A673 (cell line): ENCODE measurements around the gene THSD4. TPM values are rescaled to one million over a fixed set of nuclear protein-coding genes. Genes with fewer than 3 reads are reported as not detected.

ENCODE experiments used
- BruUV-seq: library from RNA; stranded (reverse); fragments of 400-500 nt; replicated peaks from 2 replicates; lab custom pipeline; 2021; lab: Mats Ljungman, UMichigan
- CTCF ChIA-PET: fragments of 300-600 bp; sonication (Branson Sonifier 250); formaldehyde crosslinking; loops from one replicate; lab custom pipeline; 2022; ENCODE audit warnings: antibody characterized with exemption; lab: Charles Lee
- POLR2A ChIA-PET: fragments of 300-600 bp; sonication (Branson Sonifier 250); formaldehyde crosslinking; loops from one replicate; lab custom pipeline; 2022; ENCODE audit warnings: antibody characterized with exemption; ENCODE audit not compliant: low non-redundant PET; lab: Charles Lee
- DNase-seq: peaks from one replicate; pipeline ENCODE4 v3.0.0-alpha.2; 2015; ENCODE audit warnings: low spot score
- H3K27ac ChIP-seq: fragments of 200-600 bp; sonication (generic); 2 replicates; pipeline ENCODE4 v1.5.1; 2016; ENCODE audit warnings: mixed run types, low read depth, mild to moderate bottlenecking, mixed read lengths, antibody characterized with exemption, low read length; ENCODE audit not compliant: poor library complexity, severe bottlenecking
- H3K27me3 ChIP-seq: fragments of 200-600 bp; sonication (generic); replicated peaks from 2 replicates; pipeline ENCODE4 v1.6.1; 2017; ENCODE audit warnings: mixed run types, low read depth, mild to moderate bottlenecking, mixed read lengths, antibody characterized with exemption, low read length; ENCODE audit not compliant: insufficient read depth, poor library complexity
- H3K36me3 ChIP-seq: fragments of 200-600 bp; sonication (generic); 2 replicates; pipeline ENCODE4 v1.6.1; 2016; ENCODE audit warnings: mixed run types, mild to moderate bottlenecking, mixed read lengths, antibody characterized with exemption, low read length; ENCODE audit not compliant: insufficient read depth, poor library complexity, severe bottlenecking
- H3K4me1 ChIP-seq: fragments of 200-600 bp; sonication (generic); 2 replicates; pipeline ENCODE4 v1.6.1; 2017; ENCODE audit warnings: mixed run types, mild to moderate bottlenecking, mixed read lengths, antibody characterized with exemption, low read length; ENCODE audit not compliant: insufficient read depth, poor library complexity, severe bottlenecking
- H3K4me3 ChIP-seq: fragments of 200-600 bp; sonication (generic); 2 replicates; pipeline ENCODE4 v1.5.1; 2016; ENCODE audit warnings: low read depth, mixed run types, mild to moderate bottlenecking, mixed read lengths, low read length; ENCODE audit not compliant: poor library complexity, severe bottlenecking
- H3K9me3 ChIP-seq: fragments of 200-600 bp; sonication (generic); 2 replicates; pipeline ENCODE4 v1.6.1; 2016; ENCODE audit warnings: mixed run types, low read depth, mild to moderate bottlenecking, mixed read lengths, antibody characterized with exemption, low read length; ENCODE audit not compliant: poor library complexity, severe bottlenecking
- EZH2 ChIP-seq: fragments of 200-600 bp; sonication (generic); IDR thresholded peaks from 2 replicates; pipeline ENCODE4 v1.6.1; 2017; ENCODE audit warnings: borderline replicate concordance, low read depth, mild to moderate bottlenecking, mixed read lengths, antibody characterized with exemption, low read length; ENCODE audit not compliant: poor library complexity, severe bottlenecking
- intact Hi-C: fragments of 100-400 bp; cut with micrococcal nuclease; formaldehyde crosslinking; loops from one replicate; pipeline ENCODE4 v1.10.0; 2022; ENCODE audit not compliant: unreplicated experiment
- total RNA-seq: library from RNA; stranded (reverse); gene quantifications from 2 replicates; pipeline ENCODE4 v1.2.3, GENCODE V29; 2021
- TF ChIP-seq, protein P1 (sequence below): fragments of 300-800, 200-600 bp; sonication (generic); conservative IDR thresholded peaks from 2 replicates; pipeline ENCODE4 v1.5.1; 2017; ENCODE audit warnings: low read depth, mild to moderate bottlenecking, antibody characterized with exemption, low read length, moderate library complexity, mixed read lengths

THSD4 gene
- total RNA-seq, 1 experiment from 2014 or later, result 2.4 TPM

DNA sequence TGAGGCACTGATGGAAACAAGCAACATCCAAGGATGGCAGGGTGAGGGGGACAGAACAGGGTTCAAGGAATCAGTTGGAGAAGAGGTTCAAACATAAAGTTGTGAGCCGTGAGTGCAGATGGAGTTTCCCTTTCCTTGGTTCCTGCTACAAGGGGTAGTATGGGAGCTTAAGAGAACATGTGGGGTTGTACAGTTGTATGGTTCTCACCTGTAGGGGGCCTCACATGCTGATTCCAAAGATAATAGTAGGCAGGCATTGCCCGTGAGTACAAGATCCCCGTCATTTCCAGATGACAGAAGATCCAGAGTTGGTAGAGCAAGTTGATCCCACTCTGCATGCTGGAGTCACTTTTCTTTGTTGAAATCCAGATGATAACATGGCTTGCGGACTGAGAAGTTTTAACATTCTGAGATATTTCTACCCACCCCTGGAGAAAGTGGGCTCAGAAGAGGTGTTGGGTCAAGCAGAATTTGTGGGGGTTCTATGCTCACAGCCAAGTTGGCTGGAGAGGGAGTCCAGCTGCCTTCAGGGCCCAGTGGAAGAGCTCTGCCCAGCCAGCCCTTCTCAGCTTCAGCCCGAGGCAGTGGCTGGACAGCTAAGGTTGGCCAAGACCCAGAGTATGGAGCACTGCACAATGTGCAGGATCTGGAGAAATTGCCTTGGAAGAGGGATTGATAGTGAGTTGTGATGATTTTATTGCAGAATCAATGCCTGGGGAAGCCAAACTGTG, 141.8 kb downstream of the THSD4 start:
- ChIA-PET POLR2A (no interaction called here), CTCF (no interaction called here)
- no peaks in the 10 kb centered on the region for H3K36me3 ChIP-seq
- no peak for DNase-seq
- H3K4me3 ChIP-seq, result no peak overlapping the region
- H3K27ac ChIP-seq, result no peak overlapping the region
- no TSS peak for BruUV-seq
- TF ChIP-seq, protein P1, sequence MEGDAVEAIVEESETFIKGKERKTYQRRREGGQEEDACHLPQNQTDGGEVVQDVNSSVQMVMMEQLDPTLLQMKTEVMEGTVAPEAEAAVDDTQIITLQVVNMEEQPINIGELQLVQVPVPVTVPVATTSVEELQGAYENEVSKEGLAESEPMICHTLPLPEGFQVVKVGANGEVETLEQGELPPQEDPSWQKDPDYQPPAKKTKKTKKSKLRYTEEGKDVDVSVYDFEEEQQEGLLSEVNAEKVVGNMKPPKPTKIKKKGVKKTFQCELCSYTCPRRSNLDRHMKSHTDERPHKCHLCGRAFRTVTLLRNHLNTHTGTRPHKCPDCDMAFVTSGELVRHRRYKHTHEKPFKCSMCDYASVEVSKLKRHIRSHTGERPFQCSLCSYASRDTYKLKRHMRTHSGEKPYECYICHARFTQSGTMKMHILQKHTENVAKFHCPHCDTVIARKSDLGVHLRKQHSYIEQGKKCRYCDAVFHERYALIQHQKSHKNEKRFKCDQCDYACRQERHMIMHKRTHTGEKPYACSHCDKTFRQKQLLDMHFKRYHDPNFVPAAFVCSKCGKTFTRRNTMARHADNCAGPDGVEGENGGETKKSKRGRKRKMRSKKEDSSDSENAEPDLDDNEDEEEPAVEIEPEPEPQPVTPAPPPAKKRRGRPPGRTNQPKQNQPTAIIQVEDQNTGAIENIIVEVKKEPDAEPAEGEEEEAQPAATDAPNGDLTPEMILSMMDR, result 0 out of 2 replicates have a peak, but pooled peaks have one; percentile 15
- no peak for TF ChIP-seq EZH2
- intact Hi-C loops, result no loop called here
- peaks cover 13% of the 10 kb centered on the region for H3K4me1 ChIP-seq
- no peaks in the 10 kb centered on the region for H3K27me3 ChIP-seq
- no peaks in the 10 kb centered on the region for H3K9me3 ChIP-seq

DNA sequence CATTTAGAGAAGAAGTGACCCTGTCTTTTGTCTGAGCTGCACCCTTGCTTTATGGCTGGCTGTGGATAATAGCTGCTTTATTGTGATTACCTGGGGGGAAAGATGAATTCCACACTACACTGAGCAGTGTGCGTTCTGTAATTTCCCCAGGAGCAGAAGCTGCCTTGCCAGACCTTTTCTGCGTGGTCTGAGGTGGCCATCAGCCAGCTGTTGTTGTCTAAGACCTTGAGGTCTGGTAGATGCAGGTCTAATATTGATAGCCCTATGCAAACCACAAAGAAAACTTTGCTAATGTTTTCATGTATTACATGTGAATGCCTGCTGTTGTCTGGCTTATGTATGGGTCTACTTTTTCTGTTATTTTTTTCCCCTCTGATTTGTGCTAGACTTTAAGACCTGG, 144.6 kb downstream of the THSD4 start:
- H3K4me1 ChIP-seq, result peaks cover 17% of the 10 kb centered on the region
- ChIA-PET POLR2A (no interaction called here), CTCF (no interaction called here)
- DNase-seq, result no peak
- no peak overlapping the region for H3K4me3 ChIP-seq
- H3K36me3 ChIP-seq, result no peaks in the 10 kb centered on the region
- H3K9me3 ChIP-seq, result no peaks in the 10 kb centered on the region
- no peak overlapping the region for H3K27ac ChIP-seq
- no peaks in the 10 kb centered on the region for H3K27me3 ChIP-seq
- TF ChIP-seq EZH2, result no peak
- TF ChIP-seq, protein P1, result no peak
- no TSS peak for BruUV-seq
- intact Hi-C loops, result no loop called here

DNA sequence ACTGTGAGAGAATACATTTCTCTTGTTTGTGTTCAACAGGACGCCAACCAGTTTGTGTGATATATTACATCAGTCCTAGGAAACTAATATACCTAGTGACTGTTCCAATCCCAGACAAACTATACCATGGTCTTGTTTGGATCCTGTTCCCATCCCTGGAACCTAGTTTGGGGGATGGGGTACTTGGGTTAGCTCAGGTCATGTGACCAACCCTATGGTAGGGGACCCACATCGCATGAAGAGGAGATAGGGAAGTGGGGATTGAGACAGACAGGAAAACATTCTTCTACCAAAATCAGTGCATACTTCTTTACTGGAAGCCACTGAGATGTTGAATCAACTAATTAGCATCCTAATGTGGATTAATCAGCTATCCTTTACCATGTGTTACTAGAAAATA, 146.1 kb downstream of the THSD4 start:
- Histone ChIP-seq H3K4me1 (peaks cover 17% of the 10 kb centered on the region), H3K9me3 (no peaks in the 10 kb centered on the region), H3K27me3 (no peaks in the 10 kb centered on the region), H3K4me3 (no peak overlapping the region), H3K27ac (peak overlapping the region; percentile 79), H3K36me3 (no peaks in the 10 kb centered on the region)
- no TSS peak for BruUV-seq
- DNase-seq, result peak; percentile 36
- ChIA-PET CTCF (no interaction called here), POLR2A (no interaction called here)
- intact Hi-C loops, result no loop called here
- TF ChIP-seq EZH2, result no peak
- TF ChIP-seq, protein P1, result no peak
